ENCODE results near the gene DOC2A. TPM values are rescaled to one million over a fixed set of nuclear protein-coding genes. Genes with fewer than 3 reads are reported as not detected.

DOC2A gene
- total and polyA plus RNA-seq, 2 of the 4 experiments (the other 2 are of a cell fraction) = under 0.01 to 0.48 TPM

DNA sequence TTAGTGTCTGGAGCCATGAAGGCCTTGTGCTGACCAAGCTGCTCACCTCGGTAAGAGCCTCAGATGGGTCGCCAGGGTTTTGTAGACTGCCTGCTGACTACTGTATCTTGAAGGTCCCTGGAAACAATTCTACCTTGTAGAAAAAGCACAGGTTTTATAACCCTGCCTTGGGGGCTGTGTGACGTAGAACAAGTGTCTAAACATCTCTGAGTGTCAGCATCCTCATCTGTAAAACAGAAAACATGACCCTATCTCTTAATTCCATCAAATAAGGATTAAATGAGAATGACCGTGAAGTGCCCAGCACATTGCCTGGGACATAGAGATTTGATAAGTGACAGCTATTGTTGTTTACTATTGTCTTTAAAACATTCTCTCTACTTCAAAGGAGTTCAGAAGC is 42.6 kb downstream of the DOC2A start:
- no peak overlapping the region for H3K27ac ChIP-seq (ENCODE audit: insufficient read depth, low read length)
- ChIA-PET POLR2A (ENCODE audit: unreplicated experiment) (no interaction called here), CTCF (no interaction called here)
- no peak overlapping the region for H3K14ac ChIP-seq (replicated peaks; ENCODE audit: low read depth, low read length)
- no peak for TF ChIP-seq MAFK (IDR thresholded peaks at IDR 0.05; ENCODE audit: low read depth, low read length)
- TF ChIP-seq CTCF (conservative IDR thresholded peaks at IDR 0.05; ENCODE audit: low read depth, low read length) = no peak
- no peak for TF ChIP-seq CEBPB (IDR thresholded peaks at IDR 0.05; ENCODE audit: low read depth, low read length)
- TF ChIP-seq RFX5 (IDR thresholded peaks at IDR 0.05; ENCODE audit: low read depth, low read length) = no peak
- TF ChIP-seq BHLHE40 (IDR thresholded peaks at IDR 0.05; ENCODE audit: low read depth, low read length) = no peak
- TF ChIP-seq RAD21 (IDR thresholded peaks at IDR 0.05; ENCODE audit: low read length) = no peak
- no peak for TF ChIP-seq POLR2A (IDR thresholded peaks at IDR 0.05; ENCODE audit: low read depth, low read length)
- TF ChIP-seq NFE2L2 (IDR thresholded peaks at IDR 0.05; ENCODE audit: low read depth, low read length) = no peak
- TF ChIP-seq MAZ (IDR thresholded peaks at IDR 0.05; ENCODE audit: borderline replicate concordance, low read depth, low read length) = no peak
- no peak for TF ChIP-seq CHD1 (IDR thresholded peaks at IDR 0.05; ENCODE audit: low read depth, low read length)
- TF ChIP-seq, protein P1, sequence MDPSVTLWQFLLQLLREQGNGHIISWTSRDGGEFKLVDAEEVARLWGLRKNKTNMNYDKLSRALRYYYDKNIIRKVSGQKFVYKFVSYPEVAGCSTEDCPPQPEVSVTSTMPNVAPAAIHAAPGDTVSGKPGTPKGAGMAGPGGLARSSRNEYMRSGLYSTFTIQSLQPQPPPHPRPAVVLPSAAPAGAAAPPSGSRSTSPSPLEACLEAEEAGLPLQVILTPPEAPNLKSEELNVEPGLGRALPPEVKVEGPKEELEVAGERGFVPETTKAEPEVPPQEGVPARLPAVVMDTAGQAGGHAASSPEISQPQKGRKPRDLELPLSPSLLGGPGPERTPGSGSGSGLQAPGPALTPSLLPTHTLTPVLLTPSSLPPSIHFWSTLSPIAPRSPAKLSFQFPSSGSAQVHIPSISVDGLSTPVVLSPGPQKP (IDR thresholded peaks at IDR 0.05; ENCODE audit: borderline replicate concordance, low read depth, low read length) = no peak
- TF ChIP-seq SMC3 (IDR thresholded peaks at IDR 0.05; ENCODE audit: low read depth, low read length) = no peak
- H2BK15ac ChIP-seq (ENCODE audit: low read depth, low read length) = no peak overlapping the region
- intact Hi-C loops (cut with micrococcal nuclease) (no loop called here), in situ Hi-C loops (cut with MboI; ENCODE audit: low sequenced_read_pairs) (no loop called here), dilution Hi-C loops (cut with HindIII; ENCODE audit: low sequenced_read_pairs, unreplicated experiment) (no loop called here)
- H4K8ac ChIP-seq (ENCODE audit: low read depth in 2 of 2, low read length in 2 of 2) = no peak overlapping the region
- DNase-seq (no peak), ATAC-seq (ENCODE audit: low read depth) (no peak)
- no peaks in the 10 kb centered on the region for H4K20me1 ChIP-seq (ENCODE audit: insufficient read depth, low read length)
- H3K4ac ChIP-seq (ENCODE audit: low read depth, low read length) = no peak overlapping the region
- no peak overlapping the region for H2AFZ ChIP-seq (replicated peaks; ENCODE audit: low read length, poor library complexity)
- peaks cover 22% of the 10 kb centered on the region for H3K36me3 ChIP-seq (ENCODE audit: control insufficient read depth, insufficient read depth, low read length)
- no peak overlapping the region for H4K91ac ChIP-seq (ENCODE audit: insufficient read depth, low read depth, low read length)
- H3K9ac ChIP-seq (ENCODE audit: low read depth, low read length) = no peak overlapping the region
- no peaks in the 10 kb centered on the region for H3K9me3 ChIP-seq (ENCODE audit: control insufficient read depth, insufficient read depth, low read length)
- H2BK20ac ChIP-seq (ENCODE audit: low read depth, low read length) = no peak overlapping the region
- H2BK120ac ChIP-seq (ENCODE audit: low read depth, low read length) = no peak overlapping the region
- H3K4me1 ChIP-seq (ENCODE audit: control insufficient read depth, insufficient read depth, low read length) = no peaks in the 10 kb centered on the region; the same call in 1 of the 2 replicates
- no peak overlapping the region for H3K56ac ChIP-seq (ENCODE audit: extremely low read depth, insufficient read depth, low read length)
- 76% methylated on average over 2 of the region's 4 CpGs; no CpG with 5 or more reads in 1 of the 2 experiments for WGBS, 2 experiments (ENCODE audit: extremely low coverage in 2 of 2, insufficient read length in 1 of 2)
- H3K4me3 ChIP-seq (ENCODE audit: insufficient read depth, low read depth, low read length) = no peak overlapping the region
- no peak overlapping the region for H3K4me2 ChIP-seq (ENCODE audit: low read depth, low read length)
- H3K23ac ChIP-seq (ENCODE audit: low read depth, low read length) = no peak overlapping the region
- H3K18ac ChIP-seq (ENCODE audit: low read depth, low read length) = no peak overlapping the region
- no peak overlapping the region for H4K5ac ChIP-seq (ENCODE audit: low read depth, low read length)
- H3K27me3 ChIP-seq (ENCODE audit: control insufficient read depth, insufficient read depth, low read length) = no peaks in the 10 kb centered on the region
- no TSS peak for BruUV-seq (replicated peaks)
- H2AK9ac ChIP-seq (replicated peaks; ENCODE audit: low read depth, low read length, poor library complexity) = no peak overlapping the region
- H2BK5ac ChIP-seq (ENCODE audit: low read depth, low read length, poor library complexity, severe bottlenecking) = no peak overlapping the region
- peaks cover 0 to 7% of the 10 kb centered on the region in 2 experiments for H3K79me1 ChIP-seq (ENCODE audit: low read depth in 1 of 2, low read length in 2 of 2)
- H2AK5ac ChIP-seq (ENCODE audit: low read depth, low read length) = no peak overlapping the region
- H3K9me1 ChIP-seq (ENCODE audit: insufficient read depth, low read length) = no peaks in the 10 kb centered on the region

All from IMR-90 (cell line).